Fibroblast of lung (primary cell): ENCODE data around the gene GLDC. TPM values are rescaled to one million over a fixed set of nuclear protein-coding genes. Genes with fewer than 3 reads are reported as not detected.

Source experiments
- DNase-seq, 2 donors: peaks; one replicate each; pipeline versions ENCODE4 v3.0.0 to v3.0.0-alpha.2; 2010; ENCODE audit warnings: low read depth in 2 of 2
- H2AFZ ChIP-seq: 2 replicates; pipeline ENCODE4 v1.5.1; 2012; ENCODE audit warnings: low read length, control low read depth, inconsistent platforms
- H3K27ac ChIP-seq: 2 replicates; pipeline ENCODE4 v1.5.1; 2011; ENCODE audit warnings: low read length, control low read depth; ENCODE audit not compliant: insufficient read depth
- H3K27me3 ChIP-seq: 2 replicates; pipeline ENCODE4 v1.5.1; 2011; ENCODE audit warnings: mild to moderate bottlenecking, low read length; ENCODE audit not compliant: control insufficient read depth, insufficient read depth
- H3K36me3 ChIP-seq: 2 replicates; pipeline ENCODE4 v1.5.1; 2011; ENCODE audit warnings: low read length; ENCODE audit not compliant: control insufficient read depth, insufficient read depth
- H3K4me1 ChIP-seq: 2 replicates; pipeline ENCODE4 v1.5.1; 2011; ENCODE audit warnings: low read length; ENCODE audit not compliant: control insufficient read depth, insufficient read depth; ENCODE audit errors: extremely low read depth
- H3K4me2 ChIP-seq: 2 replicates; pipeline ENCODE4 v1.5.1; 2011; ENCODE audit warnings: low read length, control low read depth; ENCODE audit not compliant: insufficient read depth; ENCODE audit errors: extremely low read depth
- H3K4me3 ChIP-seq, 4 experiments: fragments of 200-600 bp in 1 of 4; sonication (generic) in 1 of 4; replicated peaks in 1 of 4; 2 replicates each; pipeline ENCODE4 v1.5.1; 2011 to 2016; ENCODE audit warnings: low read length in 4 of 4, low read depth in 3 of 4, mild to moderate bottlenecking in 3 of 4, control low read depth in 2 of 4, inconsistent platforms in 1 of 4, mixed read lengths in 1 of 4; ENCODE audit not compliant: insufficient read depth in 1 of 4; ENCODE audit errors: control extremely low read depth in 1 of 4
- H3K79me2 ChIP-seq: 2 replicates; pipeline ENCODE4 v1.5.1; 2012; ENCODE audit warnings: mild to moderate bottlenecking, low read length, inconsistent platforms; ENCODE audit not compliant: control insufficient read depth, insufficient read depth
- H3K9ac ChIP-seq: 2 replicates; pipeline ENCODE4 v1.5.1; 2011; ENCODE audit warnings: mild to moderate bottlenecking, low read length, control low read depth; ENCODE audit not compliant: insufficient read depth
- H3K9me3 ChIP-seq: 2 replicates; pipeline ENCODE4 v1.5.1; 2012; ENCODE audit warnings: low read depth, low read length; ENCODE audit not compliant: control insufficient read depth, insufficient read depth
- H4K20me1 ChIP-seq: 2 replicates; pipeline ENCODE4 v1.5.1; 2011; ENCODE audit warnings: low read length; ENCODE audit not compliant: control insufficient read depth, insufficient read depth; ENCODE audit errors: extremely low read depth
- EZH2 ChIP-seq: IDR thresholded peaks from 2 replicates; pipeline ENCODE4 v1.5.1; 2012; ENCODE audit warnings: low read length, control low read depth, mild to moderate bottlenecking; ENCODE audit errors: missing control alignments
- polyA plus RNA-seq, 2 donors: library from polyadenylated mRNA; depleted of rRNA in 1 of 2; stranded (reverse) in 1 of 2; unstranded in 1 of 2; fragments of >200 nt; gene quantifications; 2 replicates each; pipeline ENCODE4 v1.2.1, GENCODE V29; 2011 to 2012; ENCODE audit warnings: missing spikeins in 1 of 2
- total RNA-seq: library from RNA; depleted of rRNA; stranded (reverse); fragments of >200 nt; gene quantifications from 2 replicates; pipeline ENCODE4 v1.2.1, GENCODE V29; 2014
- TF ChIP-seq, protein P1 (sequence below), 2 donors: IDR thresholded peaks in 1 of 2; conservative IDR thresholded peaks in 1 of 2; 1 replicate in 1 of 2; 2 replicates in 1 of 2; pipeline ENCODE4 v1.5.1; 2011 to 2012; ENCODE audit warnings: low read length in 2 of 2, control low read depth in 1 of 2, inconsistent platforms in 1 of 2, low read depth in 1 of 2, mild to moderate bottlenecking in 1 of 2

The GLDC gene
- total and polyA plus RNA-seq, 2 donors (not counting 1 experiment from before 2014, with no cell fraction given): 0.45 to 0.83 TPM

GRCh38 chr9:6600426-6600825, 45.1 kb downstream of the GLDC start:
- Histone ChIP-seq H3K4me2 (no peak overlapping the region), H4K20me1 (no peaks in the 10 kb centered on the region), H2AFZ (no peak overlapping the region), H3K36me3 (no peaks in the 10 kb centered on the region), H3K4me1 (no peaks in the 10 kb centered on the region), H3K79me2 (no peaks in the 10 kb centered on the region), H3K9ac (no peak overlapping the region), H3K9me3 (no peaks in the 10 kb centered on the region), H3K4me3 (no peak overlapping the region), H3K27ac (no peak overlapping the region), H3K27me3 (no peaks in the 10 kb centered on the region)
- no peak for TF ChIP-seq EZH2
- TF ChIP-seq, protein P1, sequence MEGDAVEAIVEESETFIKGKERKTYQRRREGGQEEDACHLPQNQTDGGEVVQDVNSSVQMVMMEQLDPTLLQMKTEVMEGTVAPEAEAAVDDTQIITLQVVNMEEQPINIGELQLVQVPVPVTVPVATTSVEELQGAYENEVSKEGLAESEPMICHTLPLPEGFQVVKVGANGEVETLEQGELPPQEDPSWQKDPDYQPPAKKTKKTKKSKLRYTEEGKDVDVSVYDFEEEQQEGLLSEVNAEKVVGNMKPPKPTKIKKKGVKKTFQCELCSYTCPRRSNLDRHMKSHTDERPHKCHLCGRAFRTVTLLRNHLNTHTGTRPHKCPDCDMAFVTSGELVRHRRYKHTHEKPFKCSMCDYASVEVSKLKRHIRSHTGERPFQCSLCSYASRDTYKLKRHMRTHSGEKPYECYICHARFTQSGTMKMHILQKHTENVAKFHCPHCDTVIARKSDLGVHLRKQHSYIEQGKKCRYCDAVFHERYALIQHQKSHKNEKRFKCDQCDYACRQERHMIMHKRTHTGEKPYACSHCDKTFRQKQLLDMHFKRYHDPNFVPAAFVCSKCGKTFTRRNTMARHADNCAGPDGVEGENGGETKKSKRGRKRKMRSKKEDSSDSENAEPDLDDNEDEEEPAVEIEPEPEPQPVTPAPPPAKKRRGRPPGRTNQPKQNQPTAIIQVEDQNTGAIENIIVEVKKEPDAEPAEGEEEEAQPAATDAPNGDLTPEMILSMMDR (conservative IDR thresholded peaks at IDR 0.05 in 1 of 2, IDR thresholded peaks at IDR 0.05 in 1 of 2; ENCODE audit: low read depth in 1 of 2, low read length in 2 of 2): no peak
- no peak for DNase-seq

- H3K27ac ChIP-seq: no peak overlapping the region
- no peak overlapping the region for H3K9ac ChIP-seq
- no peaks in the 10 kb centered on the region for H3K79me2 ChIP-seq
- TF ChIP-seq EZH2: no peak
- TF ChIP-seq, protein P1 (conservative IDR thresholded peaks at IDR 0.05 in 1 of 2, IDR thresholded peaks at IDR 0.05 in 1 of 2; ENCODE audit: low read depth in 1 of 2, low read length in 2 of 2): no peak
- H4K20me1 ChIP-seq: no peaks in the 10 kb centered on the region
- H3K4me3 ChIP-seq: no peak overlapping the region
- H3K9me3 ChIP-seq: no peaks in the 10 kb centered on the region
- no peak for DNase-seq
- H3K4me2 ChIP-seq: no peak overlapping the region
- H3K27me3 ChIP-seq: no peaks in the 10 kb centered on the region
- H3K36me3 ChIP-seq: no peaks in the 10 kb centered on the region
- no peaks in the 10 kb centered on the region for H3K4me1 ChIP-seq
- no peak overlapping the region for H2AFZ ChIP-seq
Measured at GRCh38 chr9:6600006-6600405, 45.5 kb downstream of the GLDC start.

GRCh38 chr9:6598249-6598725, 47.2 kb downstream of the GLDC start:
- no peaks in the 10 kb centered on the region for H3K36me3 ChIP-seq
- H3K79me2 ChIP-seq: no peaks in the 10 kb centered on the region
- DNase-seq: peak in 1 of 2 donors; percentile 42
- TF ChIP-seq EZH2: no peak
- TF ChIP-seq, protein P1 (conservative IDR thresholded peaks at IDR 0.05 in 1 of 2, IDR thresholded peaks at IDR 0.05 in 1 of 2; ENCODE audit: low read depth in 1 of 2, low read length in 2 of 2): no peak
- H3K4me3 ChIP-seq: no peak overlapping the region
- H3K9ac ChIP-seq: no peak overlapping the region
- no peaks in the 10 kb centered on the region for H3K9me3 ChIP-seq
- H2AFZ ChIP-seq: no peak overlapping the region
- no peaks in the 10 kb centered on the region for H3K27me3 ChIP-seq
- H4K20me1 ChIP-seq: no peaks in the 10 kb centered on the region
- no peak overlapping the region for H3K4me2 ChIP-seq
- H3K27ac ChIP-seq: no peak overlapping the region
- H3K4me1 ChIP-seq: no peaks in the 10 kb centered on the region
